RCC 7860 (cell line): Measurements from ENCODE around the gene DLGAP3.

Source experiments
- DNase-seq: peaks from one replicate; pipeline ENCODE4 v3.0.0-alpha.2; 2015; ENCODE audit warnings: low spot score
- FAIRE-seq: peaks from 2 replicates; lab custom pipeline; 2012; peaks lifted over from hg19 to GRCh38; lab: Jason Lieb, UNC

DLGAP3 gene

DNA sequence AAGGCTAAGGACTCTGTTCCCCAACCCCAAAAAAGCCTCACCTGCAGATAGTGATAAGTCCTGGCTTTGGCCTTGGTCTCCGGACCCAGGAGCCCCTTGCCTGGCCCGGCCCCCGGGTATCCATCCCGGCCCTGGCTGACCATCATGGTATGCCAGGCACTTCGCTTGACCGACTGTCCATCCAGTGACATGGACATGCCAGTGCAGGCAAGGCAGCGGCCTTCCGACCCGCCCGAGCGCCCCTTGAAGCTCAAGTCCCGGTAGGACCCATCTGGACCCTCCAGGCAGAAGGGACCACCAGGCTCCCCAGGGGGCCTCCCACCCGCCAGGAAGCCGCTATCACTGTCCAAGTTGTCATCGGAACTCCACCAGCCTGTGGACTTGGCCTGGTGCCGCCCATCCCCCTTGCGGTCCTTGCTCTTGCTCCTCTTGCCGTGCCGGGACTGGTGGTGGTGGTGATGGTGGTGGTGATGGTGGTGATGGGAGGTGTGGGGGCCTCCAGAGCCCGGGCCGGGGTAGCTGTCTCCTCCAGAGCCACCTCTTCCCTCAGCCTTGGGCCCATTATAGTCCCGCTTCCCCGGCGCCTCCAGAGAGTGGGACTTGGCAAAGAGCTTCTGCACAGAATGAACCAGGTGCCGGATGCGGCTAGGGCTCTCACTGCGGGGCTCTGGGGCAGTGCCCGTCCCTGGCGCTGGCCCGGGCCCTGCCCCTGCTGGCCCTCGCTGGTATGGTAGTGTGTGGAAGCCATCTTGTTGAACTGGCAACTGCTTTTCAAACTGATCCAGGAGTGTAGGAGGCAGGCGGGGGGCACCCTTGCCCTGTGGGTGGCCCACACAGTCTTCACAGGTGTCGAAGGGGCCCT is 25.0 kb downstream of the DLGAP3 start:
- no peak for DNase-seq
- FAIRE-seq, result no peak

DNA sequence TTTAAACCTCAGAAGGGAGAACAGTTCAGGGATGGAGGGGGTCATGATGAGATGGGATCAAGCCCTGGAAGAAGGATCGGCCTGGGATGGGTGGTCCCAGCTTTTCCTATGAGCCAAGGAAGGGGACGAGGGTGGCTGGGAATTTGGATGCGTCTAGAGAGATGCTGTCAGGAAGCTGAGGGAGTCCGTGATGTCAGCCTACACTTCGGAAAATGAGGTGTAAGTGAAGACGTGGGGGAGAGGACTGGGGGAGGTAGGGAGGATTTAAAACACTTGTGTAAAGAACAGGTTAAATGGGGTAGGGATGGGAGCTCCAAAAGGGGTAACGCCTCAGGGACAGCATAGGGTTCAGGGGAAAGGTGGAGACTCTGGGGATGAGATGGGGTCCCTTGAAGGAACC is 27.5 kb downstream of the DLGAP3 start:
- FAIRE-seq (no peak), DNase-seq (no peak)

DNA sequence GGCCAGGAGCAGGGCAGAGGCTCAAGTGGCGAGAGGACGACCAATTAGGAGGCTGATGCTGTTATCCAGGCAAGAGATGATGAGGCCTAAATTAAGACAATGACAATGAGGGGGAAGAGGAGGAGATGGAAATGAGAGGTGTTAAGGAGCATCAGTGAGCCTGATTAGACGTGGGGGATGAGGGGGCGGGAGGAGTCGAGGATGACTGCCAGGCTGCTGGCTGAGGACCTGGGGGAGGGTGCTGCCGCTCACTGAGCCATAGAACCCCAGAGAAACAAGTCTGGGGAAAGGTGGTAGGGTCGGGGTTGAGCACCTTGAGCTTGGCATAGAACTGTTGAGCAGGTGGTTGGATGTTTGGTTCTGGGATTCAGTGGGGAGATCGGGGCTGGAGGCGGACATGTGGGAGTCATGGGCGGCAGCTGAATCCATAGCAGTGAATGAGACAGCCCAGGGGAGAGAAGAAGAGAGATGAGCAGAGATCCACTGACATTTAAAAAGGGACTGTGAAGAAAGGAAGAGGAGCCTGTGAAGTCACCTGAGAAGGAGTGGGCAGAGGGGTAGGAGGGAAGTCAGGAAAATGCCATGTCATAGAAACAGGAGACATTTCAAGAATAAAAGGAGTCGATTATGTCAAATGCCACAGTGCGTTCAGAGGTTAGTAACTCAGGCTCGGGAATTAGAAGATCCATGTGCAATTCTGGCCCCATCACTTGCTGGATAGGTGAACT is 28.5 kb downstream of the DLGAP3 start:
- no peak for DNase-seq
- no peak for FAIRE-seq

DNA sequence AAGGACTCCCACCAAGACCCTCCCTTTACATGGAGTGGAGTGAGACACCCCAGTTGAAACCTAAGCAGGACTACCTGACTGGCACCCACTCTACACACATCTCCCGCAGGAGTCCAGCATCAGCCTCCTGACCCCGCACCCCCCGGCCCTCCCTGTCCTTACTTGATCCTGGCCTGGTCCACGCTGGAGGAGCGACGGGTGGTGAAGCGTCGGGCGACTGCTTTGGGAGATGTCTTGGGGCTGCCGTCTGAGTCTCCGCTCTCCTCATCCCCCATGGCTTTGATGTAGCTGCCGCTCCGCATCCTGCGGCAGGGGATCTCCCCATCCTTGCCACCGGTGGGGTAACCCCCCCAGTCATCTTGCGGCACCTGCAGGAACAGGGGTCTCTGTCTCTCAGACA is 29.5 kb downstream of the DLGAP3 start:
- FAIRE-seq (no peak), DNase-seq (no peak)

DNA sequence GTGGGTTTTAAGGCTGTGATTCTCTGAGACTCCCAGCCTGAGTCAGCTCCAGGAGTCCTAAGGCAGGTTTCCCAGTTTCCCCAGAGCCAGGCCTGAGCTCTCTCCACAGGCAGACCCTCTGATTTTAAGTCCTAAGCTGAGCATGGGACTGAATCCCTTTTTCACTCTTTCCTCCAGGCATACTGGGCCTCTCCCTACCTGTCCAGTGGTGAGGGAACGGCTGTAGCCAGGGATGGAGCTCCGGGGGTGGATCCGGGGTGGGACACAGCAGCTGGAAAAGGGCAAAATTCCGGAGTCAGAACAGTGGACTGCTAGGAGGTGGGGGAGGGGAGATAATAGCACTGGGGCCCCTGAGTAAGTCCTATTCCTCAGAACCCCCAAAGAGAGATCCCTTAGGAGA is 30.0 kb downstream of the DLGAP3 start:
- FAIRE-seq (no peak), DNase-seq (no peak)

DNA sequence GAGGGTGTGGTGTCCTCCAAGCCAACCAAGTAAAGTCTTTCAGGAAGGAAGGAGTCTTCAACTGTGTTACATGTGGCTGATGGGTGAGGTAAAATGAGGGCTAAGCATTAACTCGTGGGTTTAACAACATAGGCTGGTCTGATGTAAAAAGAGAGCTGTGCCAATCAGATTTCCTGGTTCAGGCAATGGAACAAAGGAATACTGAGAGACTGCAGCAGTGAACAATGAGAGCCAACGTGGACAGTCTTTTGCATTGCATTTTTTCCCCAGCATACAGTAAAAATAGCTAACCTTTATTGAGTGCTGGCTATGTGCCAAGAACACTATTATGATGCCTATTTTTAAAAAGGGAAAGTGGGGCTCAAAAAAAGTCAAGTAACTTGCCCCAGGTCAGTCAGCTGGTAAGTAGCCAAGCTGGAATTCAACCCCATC is 31.1 kb downstream of the DLGAP3 start:
- no peak for FAIRE-seq

DNA sequence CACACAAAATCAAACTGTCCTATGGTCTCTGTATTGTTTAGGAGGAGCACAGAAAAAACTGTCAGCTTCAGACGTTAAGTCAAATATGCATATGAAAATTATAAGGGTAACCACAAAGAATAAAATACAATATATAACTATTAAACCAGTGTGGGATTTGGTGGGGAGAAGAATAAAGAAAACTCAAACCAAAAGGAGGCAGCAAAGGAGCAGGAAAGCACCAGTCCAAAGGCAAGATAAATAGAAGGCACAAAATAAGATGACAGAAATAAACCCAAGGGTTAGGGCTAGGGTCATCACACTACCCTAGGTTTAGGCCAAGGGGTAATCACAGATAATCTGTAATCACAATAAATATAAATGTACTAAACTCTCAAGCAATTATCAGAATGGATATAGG is 32.8 kb downstream of the DLGAP3 start:
- no peak for DNase-seq
- FAIRE-seq, result no peak

More for the DNA sequence above, 31.1 kb downstream of the DLGAP3 start:
- no peak for DNase-seq

DNA sequence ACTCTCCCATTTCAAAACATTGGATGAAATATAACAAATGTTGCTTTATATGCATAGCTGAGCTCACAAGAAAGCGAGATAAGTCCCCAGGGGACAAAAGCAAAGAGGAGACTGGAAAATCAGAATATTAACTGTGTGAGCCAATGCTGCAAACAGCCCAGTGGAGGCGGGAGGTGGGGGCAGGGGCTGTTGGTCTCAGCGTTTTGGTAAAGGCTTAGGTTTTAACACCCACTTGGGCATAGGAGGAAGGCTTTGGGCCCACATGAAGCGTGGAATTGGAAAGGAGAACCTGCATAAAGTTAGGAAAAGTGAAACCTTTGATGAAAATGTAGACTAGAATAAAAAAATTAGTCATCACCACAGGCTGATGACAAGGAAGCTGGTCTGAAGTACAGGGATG is 39.7 kb downstream of the DLGAP3 start:
- FAIRE-seq (no peak), DNase-seq (no peak)

DNA sequence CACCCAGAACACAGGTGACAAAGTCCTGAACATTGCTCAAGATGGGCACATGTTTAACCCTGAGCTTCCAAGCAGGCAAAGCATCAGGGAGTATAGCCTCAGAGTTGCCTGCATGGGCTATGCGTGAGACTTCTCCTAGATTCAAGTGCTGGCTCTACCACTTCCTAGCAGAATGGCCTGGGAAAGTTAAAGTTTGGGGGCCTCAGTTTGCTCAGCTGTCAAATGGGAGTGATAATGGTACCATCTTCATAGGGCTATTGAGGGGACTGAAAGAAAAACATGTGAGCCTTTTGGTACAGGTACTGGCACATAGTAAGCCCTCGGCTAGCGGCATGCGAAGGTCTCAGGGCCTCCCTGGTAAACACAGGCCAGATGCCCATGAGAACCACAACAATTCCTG is 41.9 kb downstream of the DLGAP3 start:
- no peak for FAIRE-seq

DNA sequence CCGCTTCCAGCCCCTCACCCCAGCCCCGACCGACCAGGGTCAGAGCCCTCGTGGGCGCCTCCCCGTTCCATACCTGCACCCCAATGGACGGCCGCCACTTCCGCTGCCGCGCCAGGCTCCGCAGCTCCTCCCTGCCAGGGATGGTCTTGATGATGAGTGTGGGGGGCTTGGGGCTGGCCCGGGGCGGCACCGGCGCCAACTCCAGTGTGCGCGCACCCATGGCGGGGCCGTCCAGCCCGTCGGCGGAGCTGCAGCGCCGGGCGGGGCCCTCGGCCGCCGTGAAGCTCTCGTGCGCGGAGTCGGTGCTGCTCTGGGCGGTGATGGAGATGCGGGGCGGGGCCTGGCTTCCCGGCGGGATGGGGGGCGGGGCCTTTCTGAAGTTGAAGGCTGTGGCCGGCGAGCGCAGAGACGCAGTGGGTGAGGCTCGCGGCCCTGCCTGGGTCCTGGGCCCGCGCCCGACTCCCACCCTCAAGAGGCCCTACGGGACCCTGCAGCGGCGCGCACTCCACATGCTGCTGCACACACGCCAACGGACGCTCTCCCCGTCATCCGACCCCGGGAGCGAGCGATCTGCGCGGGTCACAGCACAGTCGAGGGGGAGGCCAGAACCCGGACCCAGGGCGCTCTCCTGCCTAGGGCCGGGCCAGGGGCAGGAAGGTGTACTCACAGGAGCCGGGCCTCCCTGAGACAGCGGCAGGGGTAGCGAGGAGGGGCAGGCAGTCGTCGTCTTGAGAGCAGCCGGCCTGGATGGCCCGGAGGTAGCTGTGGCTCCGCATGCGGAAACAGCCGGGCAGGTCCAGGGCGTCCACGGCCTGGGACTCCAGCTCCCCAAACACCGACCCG is 43.8 kb downstream of the DLGAP3 start:
- no peak for FAIRE-seq
- no peak for DNase-seq

More for the DNA sequence above, 41.9 kb downstream of the DLGAP3 start:
- no peak for DNase-seq

DNA sequence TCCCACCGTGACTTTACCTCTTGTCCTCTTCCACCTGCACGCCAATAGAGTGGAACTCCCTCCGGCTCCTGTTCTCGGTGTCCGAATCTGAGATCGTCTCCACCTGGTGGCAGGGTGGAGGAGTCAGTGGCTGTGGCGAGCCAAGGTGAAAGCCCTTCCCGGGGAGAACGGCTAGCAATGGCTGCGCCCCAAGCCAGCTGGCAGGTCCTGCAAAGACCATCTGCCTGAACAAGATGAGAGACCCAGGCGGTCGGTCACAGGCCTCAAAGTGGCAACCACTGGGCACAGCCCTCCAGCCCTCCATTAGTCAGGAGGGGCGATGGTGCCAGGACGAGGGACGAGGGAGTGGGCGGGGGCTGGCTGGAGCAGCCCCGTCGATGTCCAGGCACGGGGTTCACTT is 44.5 kb downstream of the DLGAP3 start:
- FAIRE-seq (no peak), DNase-seq (no peak)

DNA sequence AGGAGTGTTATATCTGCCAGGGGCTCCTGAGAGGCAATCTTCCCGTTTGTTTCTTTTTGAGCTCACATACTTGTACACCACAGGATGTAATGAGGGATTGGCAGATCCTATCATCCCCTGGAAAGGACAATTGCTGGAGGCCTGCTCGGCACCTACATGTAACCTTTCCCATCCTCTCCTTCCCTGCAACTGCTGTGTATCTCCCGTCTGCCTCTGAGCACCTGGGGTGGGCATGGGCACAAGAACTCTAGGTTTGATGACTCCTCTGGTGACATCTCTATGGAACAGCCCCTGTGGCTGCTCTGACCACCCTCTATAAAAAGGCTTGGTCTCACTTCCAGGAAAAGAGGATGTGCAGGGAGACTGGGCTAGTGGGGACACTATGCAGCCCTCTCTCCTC is 44.9 kb downstream of the DLGAP3 start:
- no peak for FAIRE-seq

DNA sequence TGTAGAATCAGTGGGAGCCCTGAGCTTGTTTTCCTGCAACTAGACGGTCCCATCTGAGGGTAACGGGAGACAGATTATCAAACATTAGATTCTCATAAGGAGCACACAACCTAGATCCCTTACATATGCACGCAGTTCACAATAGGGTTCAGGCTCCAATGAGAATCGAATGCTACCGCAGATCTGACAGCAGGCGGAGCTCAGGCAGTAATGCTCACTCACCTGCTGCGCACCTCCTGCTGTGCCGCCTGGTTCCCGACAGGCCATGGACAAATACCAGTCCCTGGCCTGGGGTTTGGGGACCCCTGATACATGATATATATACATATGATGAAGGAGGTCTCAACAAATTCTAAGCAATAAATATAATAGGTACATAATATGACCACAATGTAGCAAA is 50.2 kb downstream of the DLGAP3 start:
- DNase-seq (no peak), FAIRE-seq (no peak)

More for the DNA sequence above, 44.9 kb downstream of the DLGAP3 start:
- DNase-seq, result no peak

DNA sequence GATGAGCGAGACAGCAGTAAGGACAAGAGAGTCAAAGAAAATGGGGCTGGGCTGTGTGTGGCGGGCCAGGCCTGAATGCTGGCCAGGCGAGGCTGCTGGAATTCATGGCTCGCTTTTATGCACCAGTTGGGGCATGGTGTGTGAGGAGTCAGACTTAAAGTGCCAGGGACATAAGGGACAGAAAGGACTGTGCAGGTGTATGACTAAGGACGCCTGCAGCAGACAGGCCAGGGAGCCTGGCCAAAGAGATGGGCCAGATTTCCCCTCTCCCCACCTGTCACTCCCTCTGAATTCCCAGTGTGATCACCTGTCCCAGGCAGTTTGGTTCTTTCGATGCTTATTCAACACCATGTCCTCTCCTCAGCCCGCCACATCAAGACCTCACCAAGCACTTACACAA is 53.0 kb downstream of the DLGAP3 start:
- FAIRE-seq (no peak), DNase-seq (no peak)

DNA sequence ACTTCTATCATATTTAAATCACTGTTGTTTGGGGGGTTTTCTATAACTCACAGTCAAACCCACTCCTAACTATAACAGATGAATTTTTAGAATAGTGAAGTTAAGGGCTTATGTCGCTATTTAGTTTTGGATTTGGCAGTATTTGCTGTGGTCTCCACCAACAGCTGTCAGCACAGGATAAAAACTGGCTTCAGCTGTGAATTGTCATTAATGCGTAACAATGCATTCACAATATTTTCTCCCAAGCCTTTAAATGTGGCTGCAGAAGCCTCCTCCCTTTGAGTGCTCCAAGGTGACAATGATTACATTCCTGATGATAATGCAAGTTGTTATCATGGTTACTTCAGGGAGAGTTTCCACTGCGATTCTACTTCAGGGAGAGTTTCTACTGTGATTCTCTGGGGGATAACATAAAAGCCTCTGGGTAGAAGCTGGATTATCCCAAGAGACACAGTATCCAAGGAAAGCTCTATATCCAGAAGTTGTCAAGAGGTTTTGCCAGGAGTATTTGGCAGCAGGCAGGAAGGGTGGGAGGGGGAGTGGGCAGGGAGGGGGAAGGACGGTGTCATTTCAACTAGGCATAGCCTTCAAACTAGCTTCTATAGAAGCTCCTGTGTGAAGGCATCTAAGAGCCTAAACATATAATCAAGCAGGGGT is 55.0 kb downstream of the DLGAP3 start:
- no peak for DNase-seq
- no peak for FAIRE-seq

DNA sequence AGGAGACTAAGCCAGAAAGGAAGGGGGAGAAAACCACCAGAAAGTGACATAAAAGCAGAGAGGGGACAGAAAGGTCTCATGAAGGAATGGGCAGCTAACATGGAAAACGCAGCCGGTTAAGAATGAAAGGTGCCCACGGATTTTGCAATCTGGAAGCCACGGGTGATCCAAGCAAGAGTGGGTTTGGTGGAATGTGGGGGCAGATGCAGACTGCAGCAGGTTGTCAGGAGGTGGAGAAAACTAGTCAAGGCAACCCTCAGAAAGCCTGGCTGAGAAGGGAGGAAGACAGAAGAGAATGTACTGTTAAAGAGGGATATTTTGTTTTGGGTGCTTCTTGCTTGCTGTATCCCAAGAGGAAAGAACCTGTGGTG is 57.3 kb downstream of the DLGAP3 start:
- DNase-seq (no peak), FAIRE-seq (no peak)

DNA sequence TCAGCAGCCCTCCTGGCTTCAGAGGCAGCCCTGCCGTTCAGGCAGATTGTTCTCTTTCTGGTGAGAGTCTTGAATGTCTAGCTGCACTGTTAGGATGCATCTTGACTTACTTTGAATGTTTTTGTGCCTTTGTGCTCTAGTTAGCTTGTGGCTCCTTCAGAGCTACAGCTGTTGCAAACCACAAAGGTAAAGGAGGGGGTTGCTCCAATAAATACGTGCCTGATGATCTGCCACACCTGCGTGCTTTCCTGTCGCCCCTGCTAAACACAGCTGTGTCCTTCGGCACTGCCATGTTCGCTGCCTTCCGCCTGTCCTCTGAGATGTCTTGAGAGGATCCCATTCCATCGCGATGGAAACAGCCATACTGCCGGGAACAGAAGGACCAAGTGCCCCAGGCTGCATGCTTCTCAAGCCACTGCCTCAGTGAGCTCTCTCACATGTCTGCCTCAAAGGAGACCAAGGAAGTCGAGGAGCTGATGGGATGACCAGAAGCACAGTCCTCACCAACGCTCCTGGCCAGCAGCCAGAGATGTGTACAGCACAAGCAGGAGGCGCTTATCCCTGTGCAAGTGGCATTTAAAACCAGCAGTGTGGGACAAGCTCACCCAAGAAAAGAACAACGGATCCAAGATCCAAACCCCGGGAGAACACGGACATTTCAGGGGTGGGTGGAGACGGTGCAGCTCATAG is 57.9 kb downstream of the DLGAP3 start:
- FAIRE-seq (no peak), DNase-seq (no peak)

DNA sequence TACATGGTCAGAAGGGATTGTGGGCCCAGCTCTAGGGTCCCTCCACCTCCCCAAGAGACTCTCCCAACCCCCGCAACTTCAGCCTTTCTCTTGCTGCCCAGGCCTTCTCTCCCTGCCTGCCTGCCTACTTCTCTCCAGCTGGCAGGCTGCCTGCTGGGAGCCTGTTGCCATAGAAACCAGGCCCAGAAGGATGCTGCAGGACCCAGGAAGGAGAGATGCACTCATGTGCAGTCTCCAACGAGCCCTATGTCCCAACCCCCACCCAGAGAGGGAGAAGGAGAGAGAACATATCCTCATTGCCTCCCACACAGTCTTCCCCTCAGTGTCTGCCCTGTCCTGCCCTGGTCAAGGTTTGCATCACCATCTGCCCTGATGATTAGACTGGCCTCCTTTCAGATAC is 59.1 kb downstream of the DLGAP3 start:
- DNase-seq, result no peak
- no peak for FAIRE-seq

DNA sequence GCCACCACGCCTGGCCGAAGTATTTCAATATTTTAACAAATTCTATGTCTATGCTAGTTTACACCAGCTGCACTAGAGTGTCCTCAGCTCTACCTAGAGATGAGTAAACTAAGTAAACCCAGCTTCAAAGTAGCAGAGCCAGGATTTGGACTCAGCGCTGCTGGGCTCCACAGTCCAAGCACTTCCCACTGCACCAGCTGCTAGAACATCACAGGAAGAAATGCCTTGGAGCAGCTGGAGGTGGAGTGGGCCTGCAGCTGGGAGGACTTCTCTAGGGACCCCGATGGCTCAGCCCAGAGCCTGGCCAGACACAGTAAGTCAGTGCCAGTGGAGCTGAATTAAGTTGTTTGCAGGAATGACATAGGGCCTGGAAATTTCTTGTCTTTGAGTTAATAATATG is 59.7 kb downstream of the DLGAP3 start:
- FAIRE-seq (no peak), DNase-seq (no peak)
